ENCODE measurements around the gene SLC6A11. TPM values are rescaled to one million over a fixed set of nuclear protein-coding genes. Genes with fewer than 3 reads are reported as not detected.

The SLC6A11 gene
- total RNA-seq, 1 experiment from 2014 or later, result not detected

DNA sequence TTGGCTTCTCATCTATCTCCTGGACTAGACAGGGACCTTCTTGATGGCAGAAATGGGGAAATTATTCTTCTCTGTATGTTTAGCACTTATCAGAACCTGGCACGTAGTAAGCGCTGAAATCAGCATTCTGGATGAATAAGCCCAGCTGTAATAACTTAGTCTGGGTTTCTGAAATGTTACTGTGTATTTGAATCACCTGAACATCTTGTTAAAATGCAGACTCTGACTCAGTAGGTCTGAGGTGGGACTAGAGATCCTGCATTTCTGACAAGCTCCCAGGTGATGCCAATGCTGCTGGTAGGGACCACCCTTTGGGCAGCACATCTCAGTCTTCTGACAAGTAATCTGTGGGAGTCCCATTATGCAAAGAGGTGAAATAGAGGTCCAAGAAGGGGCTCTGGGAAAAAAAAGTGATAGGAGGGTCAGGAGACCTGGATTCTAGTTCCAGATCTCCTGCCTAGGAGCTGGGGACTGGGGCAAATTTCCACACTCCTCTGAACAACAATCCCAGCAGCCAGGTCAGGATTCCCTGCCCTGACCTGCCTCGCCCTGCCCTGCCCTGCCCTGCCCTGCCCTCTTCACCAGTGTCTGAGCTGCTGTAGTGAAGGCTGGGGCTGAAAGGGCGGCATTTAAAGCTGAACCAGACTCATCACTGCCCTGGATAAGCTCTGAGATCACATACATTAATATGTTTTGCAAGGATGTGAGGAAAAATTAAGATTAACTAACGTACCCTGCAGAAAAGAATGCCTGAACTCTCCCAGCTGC lies 17.2 kb upstream of the SLC6A11 start:
- Mint-ChIP-seq H3K36me3 (ENCODE audit: insufficient read depth, unreplicated experiment) (no peaks in the 10 kb centered on the region), H3K4me3 (ENCODE audit: unreplicated experiment) (no peak overlapping the region), H3K4me1 (ENCODE audit: low read depth, unreplicated experiment) (no peaks in the 10 kb centered on the region), H3K9me3 (ENCODE audit: unreplicated experiment) (peaks cover 7% of the 10 kb centered on the region), H3K27ac (ENCODE audit: unreplicated experiment) (no peak overlapping the region), H3K27me3 (ENCODE audit: insufficient read depth, unreplicated experiment) (no peaks in the 10 kb centered on the region)
- no TSS peak for BruUV-seq (replicated peaks)
- Histone ChIP-seq H3K4me3 (ENCODE audit: low read depth, low read length) (no peak overlapping the region), H3K36me3 (ENCODE audit: control insufficient read depth, insufficient read depth, low read length) (no peaks in the 10 kb centered on the region), H3K9me3 (no peaks in the 10 kb centered on the region), H3K4me1 (peaks cover 4% of the 10 kb centered on the region), H3K27me3 (replicated peaks; ENCODE audit: control insufficient read depth, insufficient read depth, low read length) (no peaks in the 10 kb centered on the region)
- intact Hi-C loops (cut with micrococcal nuclease; ENCODE audit: unreplicated experiment), result no loop called here
- TF ChIP-seq CTCF (IDR thresholded peaks at IDR 0.05; ENCODE audit: insufficient read depth in 1 of 2, low read depth in 1 of 2, low read length in 1 of 2, severe bottlenecking in 1 of 2, unreplicated experiment in 1 of 2), result no peak
- DNase-seq, result no peak
- ChIA-PET POLR2A (no interaction called here), CTCF (no interaction called here)

DNA sequence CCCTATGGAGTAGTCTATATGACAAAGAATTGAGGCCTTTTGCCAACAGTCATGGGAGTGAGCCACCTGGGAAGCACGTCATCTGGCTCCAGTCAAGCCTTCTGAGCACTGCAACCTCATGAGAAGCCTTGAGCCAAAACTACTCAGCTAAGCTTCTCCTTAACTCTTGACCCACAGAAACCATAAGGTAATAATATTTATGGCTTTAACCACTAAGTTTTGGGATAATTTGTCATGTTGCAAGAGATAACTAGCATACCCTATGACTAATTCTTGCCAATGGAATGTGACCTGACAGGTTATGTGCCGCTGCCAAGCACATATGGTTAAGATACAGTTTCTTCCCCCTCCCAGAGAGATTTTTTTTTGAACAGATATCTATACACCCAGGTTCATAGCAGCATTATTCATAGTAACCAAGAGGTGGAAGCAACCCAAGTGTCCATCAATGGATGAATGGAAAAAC lies 11.8 kb upstream of the SLC6A11 start:
- BruUV-seq (replicated peaks), result no TSS peak
- H3K4me3 ChIP-seq (ENCODE audit: low read depth, low read length), result no peak overlapping the region
- peaks cover 20% of the 10 kb centered on the region for H3K4me1 ChIP-seq
- Mint-ChIP-seq H3K9me3 (ENCODE audit: unreplicated experiment) (peaks cover 12% of the 10 kb centered on the region), H3K4me3 (ENCODE audit: unreplicated experiment) (no peak overlapping the region), H3K4me1 (ENCODE audit: low read depth, unreplicated experiment) (peaks cover 12% of the 10 kb centered on the region), H3K36me3 (ENCODE audit: insufficient read depth, unreplicated experiment) (no peaks in the 10 kb centered on the region), H3K27ac (ENCODE audit: unreplicated experiment) (peak overlapping the region; percentile 63), H3K27me3 (ENCODE audit: insufficient read depth, unreplicated experiment) (no peaks in the 10 kb centered on the region)
- H3K27me3 ChIP-seq (replicated peaks; ENCODE audit: control insufficient read depth, insufficient read depth, low read length), result no peaks in the 10 kb centered on the region
- no peaks in the 10 kb centered on the region for H3K9me3 ChIP-seq
- DNase-seq, result peak; percentile 76 to 79
- ChIA-PET CTCF (no interaction called here), POLR2A (no interaction called here)
- intact Hi-C loops (cut with micrococcal nuclease; ENCODE audit: unreplicated experiment), result loop anchor here (1.0 kb wide), 1 partner anchor 8 kb away; no protein-coding TSS in a partner anchor
- TF ChIP-seq CTCF (IDR thresholded peaks at IDR 0.05; ENCODE audit: insufficient read depth in 1 of 2, low read depth in 1 of 2, low read length in 1 of 2, severe bottlenecking in 1 of 2, unreplicated experiment in 1 of 2), result no peak
- H3K36me3 ChIP-seq (ENCODE audit: control insufficient read depth, insufficient read depth, low read length), result no peaks in the 10 kb centered on the region

DNA sequence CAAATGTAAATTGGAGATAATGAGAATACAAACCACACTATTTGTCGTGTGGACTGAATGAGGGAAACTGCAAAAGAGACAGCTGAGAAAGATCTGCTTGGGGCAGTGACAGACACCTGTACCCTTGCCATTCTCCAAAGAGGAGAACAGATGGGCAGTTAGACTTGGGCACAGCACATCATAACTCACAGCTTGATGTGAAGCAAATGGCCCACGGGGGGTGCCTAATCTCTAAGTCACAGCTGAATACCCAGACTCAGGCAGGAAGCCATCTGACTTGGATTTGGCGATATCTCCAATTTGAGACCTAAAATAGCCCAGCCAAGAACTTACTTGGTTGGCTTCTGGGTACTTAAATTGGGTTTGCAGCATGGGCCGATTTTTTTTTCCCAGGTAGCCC lies 10.0 kb upstream of the SLC6A11 start:
- TF ChIP-seq CTCF (IDR thresholded peaks at IDR 0.05; ENCODE audit: insufficient read depth in 1 of 2, low read depth in 1 of 2, low read length in 1 of 2, severe bottlenecking in 1 of 2, unreplicated experiment in 1 of 2), result no peak
- no peaks in the 10 kb centered on the region for H3K27me3 Mint-ChIP-seq (ENCODE audit: insufficient read depth, unreplicated experiment)
- intact Hi-C loops (cut with micrococcal nuclease; ENCODE audit: unreplicated experiment), result no loop called here

More for the DNA sequence above, 10.0 kb upstream of the SLC6A11 start:
- Histone ChIP-seq H3K4me3 (ENCODE audit: low read depth, low read length) (no peak overlapping the region), H3K9me3 (no peaks in the 10 kb centered on the region), H3K27me3 (replicated peaks; ENCODE audit: control insufficient read depth, insufficient read depth, low read length) (no peaks in the 10 kb centered on the region), H3K36me3 (ENCODE audit: control insufficient read depth, insufficient read depth, low read length) (no peaks in the 10 kb centered on the region), H3K4me1 (peaks cover 24% of the 10 kb centered on the region)
- ChIA-PET POLR2A (no interaction called here), CTCF (no interaction called here)
- H3K4me1 Mint-ChIP-seq (ENCODE audit: low read depth, unreplicated experiment), result peaks cover 12% of the 10 kb centered on the region
- H3K27ac Mint-ChIP-seq (ENCODE audit: unreplicated experiment), result no peak overlapping the region
- BruUV-seq (replicated peaks), result no TSS peak
- no peaks in the 10 kb centered on the region for H3K36me3 Mint-ChIP-seq (ENCODE audit: insufficient read depth, unreplicated experiment)
- H3K4me3 Mint-ChIP-seq (ENCODE audit: unreplicated experiment), result no peak overlapping the region
- no peak for DNase-seq
- H3K9me3 Mint-ChIP-seq (ENCODE audit: unreplicated experiment), result peaks cover 15% of the 10 kb centered on the region
